GM12875 (cell line): ENCODE measurements around the gene PITRM1.

Source experiments
- H3K4me3 ChIP-seq: one replicate; pipeline ENCODE4 v1.5.1; 2011; ENCODE audit warnings: low read depth, low read length, control low read depth
- CTCF ChIP-seq: IDR thresholded peaks from 2 replicates; pipeline ENCODE4 v1.5.1; 2011; ENCODE audit warnings: low read depth, mild to moderate bottlenecking, control low read depth, inconsistent platforms, low read length, moderate library complexity, borderline replicate concordance; ENCODE audit not compliant: insufficient read depth

The PITRM1 gene

GRCh38 chr10:3093996-3094395, 78.6 kb downstream of the PITRM1 start:
- TF ChIP-seq CTCF: no peak
- H3K4me3 ChIP-seq: no peak overlapping the region

- no peak overlapping the region for H3K4me3 ChIP-seq
- TF ChIP-seq CTCF: no peak
Measured at GRCh38 chr10:3091921-3092320, 80.7 kb downstream of the PITRM1 start.

- no peak overlapping the region for H3K4me3 ChIP-seq
- TF ChIP-seq CTCF: no peak
Measured at GRCh38 chr10:3090914-3091787, 81.4 kb downstream of the PITRM1 start.

- TF ChIP-seq CTCF: no peak
- no peak overlapping the region for H3K4me3 ChIP-seq
Measured at GRCh38 chr10:3090388-3090787, 82.2 kb downstream of the PITRM1 start.
